LHCN-M2 (cell line): ENCODE data around the gene ALOXE3. TPM values are rescaled to one million over a fixed set of nuclear protein-coding genes. Genes with fewer than 3 reads are reported as not detected.
"Not testable (repeated sequence)": the region's sequence is repeated elsewhere in the genome, so short reads cannot be mapped to it uniquely, and the experiment has no call there.

Experiments
- DNase-seq: peaks from one replicate; pipeline ENCODE4 v3.0.0-alpha.2; 2012; ENCODE audit warnings: low read depth
- total RNA-seq: library from RNA; depleted of rRNA; stranded (reverse); fragments of >200 nt; gene quantifications from 2 replicates; pipeline ENCODE4 v1.2.3, GENCODE V29; 2014

ALOXE3 gene
- total RNA-seq, 1 experiment from 2014 or later = not detected

DNA sequence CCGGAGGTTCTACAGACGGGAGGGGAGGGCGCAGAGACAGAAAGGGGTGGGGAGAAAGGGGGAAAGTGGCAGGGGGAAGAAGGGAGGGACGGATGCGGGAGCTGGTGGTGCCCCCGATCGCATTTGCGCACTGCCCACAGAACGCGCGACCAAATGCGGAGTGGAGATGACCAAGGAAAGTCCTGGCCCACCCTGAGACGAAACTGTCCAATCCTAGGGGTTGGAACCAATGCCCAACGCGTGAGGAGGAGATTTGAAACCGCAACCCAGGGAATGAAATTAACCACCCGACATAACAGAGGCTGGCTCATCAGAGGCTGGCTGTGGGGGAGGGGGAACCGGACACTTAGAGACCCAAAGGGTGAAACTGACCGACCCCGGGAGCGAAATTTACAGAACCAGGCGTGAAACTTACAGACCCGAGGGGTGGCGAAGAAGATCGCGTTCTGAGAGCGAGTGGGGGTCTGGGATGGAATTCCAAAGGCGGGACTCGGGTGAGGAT lies 4.2 kb upstream of the ALOXE3 start:
- peak; percentile 45 for DNase-seq

DNA sequence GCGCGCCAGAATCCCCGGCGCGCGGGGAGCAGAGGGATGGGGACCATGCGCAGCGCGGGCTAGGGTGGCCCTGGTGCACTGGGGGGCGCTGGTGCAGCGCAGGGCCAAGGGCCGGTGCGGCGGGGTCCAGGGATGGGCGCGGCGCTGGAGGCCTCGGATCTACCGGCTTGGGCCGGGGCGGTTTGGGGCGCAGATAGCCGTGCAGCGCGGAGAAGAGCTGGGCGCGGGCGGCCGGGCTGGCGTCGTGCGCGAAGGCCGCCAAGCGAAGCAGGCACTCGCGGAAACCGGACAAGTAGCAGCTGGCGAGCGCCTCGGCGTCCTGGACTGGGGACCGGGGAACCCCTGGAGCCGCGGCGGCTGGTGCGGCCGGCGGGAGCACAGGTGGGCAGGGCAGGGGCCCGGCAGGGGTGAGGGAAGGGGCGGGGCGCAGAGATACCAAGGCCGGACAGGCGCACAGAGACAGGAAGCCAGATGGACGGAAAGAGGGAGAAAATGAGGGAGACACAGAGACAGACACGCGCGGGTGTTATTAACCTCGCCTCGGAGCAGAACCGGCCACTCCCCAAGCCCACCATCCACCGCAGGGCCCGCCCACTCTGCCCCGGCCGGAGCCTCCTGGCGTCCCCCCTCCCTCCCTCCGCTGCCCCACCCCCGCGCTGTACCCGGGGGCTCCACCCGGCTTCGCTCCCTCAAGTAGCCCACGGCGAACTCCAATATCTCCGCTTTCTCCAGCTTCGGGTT lies 3.5 kb upstream of the ALOXE3 start:
- peak; percentile 68 for DNase-seq

DNA sequence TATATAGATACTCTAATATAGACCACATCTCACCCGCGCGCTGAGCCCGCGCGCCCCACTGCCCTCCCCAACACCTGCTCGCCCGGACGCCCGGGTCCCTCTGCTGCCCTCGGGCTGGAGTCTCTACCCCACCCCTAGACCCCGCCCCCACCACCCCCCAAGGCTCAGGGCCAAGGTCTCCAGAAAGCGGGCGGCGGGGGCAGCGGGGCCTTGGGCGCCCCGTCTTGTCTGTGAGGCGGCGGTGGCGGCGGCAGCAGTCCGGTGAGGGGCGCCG lies 3.0 kb upstream of the ALOXE3 start:
- DNase-seq = no peak

DNA sequence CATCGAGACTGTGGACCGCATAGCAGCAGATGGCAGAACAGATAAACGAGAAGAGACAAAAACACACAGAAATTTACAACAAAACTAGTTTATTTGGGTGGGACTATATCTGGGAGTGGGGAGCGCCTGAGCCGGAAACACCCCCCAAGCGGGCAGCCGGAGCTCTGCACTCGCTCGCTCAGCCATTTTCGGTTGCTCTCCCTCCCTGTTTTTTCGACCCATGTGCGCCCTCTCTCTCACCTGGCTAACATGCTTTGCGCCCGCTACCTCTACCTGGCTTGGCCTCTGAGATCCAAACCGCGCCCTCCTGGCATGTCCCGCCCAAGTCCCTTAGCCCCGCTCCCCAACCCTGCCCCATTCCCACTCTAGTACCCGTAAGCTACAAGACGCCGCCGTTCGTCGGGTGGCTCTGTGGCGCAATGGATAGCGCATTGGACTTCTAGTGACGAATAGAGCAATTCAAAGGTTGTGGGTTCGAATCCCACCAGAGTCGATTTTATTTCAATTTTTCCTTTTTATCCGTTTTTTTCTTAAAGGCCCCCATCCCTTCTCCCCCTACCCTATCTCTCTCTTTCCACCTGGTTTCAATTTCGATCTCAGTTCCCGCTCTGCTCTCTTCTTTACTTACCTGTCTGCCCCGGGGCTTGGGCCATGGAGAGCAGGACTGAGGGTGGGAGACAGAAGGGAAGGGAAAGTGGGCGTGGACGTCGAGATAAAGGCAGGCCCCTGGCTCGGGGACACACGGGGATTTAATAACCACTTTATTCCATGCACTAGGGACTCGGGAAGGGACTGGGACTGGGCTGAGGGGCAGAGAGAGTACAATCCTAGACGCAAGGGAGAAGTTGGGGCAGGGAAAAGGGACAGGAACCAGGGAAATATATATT lies 2.4 kb upstream of the ALOXE3 start:
- DNase-seq = peak; percentile 76

DNA sequence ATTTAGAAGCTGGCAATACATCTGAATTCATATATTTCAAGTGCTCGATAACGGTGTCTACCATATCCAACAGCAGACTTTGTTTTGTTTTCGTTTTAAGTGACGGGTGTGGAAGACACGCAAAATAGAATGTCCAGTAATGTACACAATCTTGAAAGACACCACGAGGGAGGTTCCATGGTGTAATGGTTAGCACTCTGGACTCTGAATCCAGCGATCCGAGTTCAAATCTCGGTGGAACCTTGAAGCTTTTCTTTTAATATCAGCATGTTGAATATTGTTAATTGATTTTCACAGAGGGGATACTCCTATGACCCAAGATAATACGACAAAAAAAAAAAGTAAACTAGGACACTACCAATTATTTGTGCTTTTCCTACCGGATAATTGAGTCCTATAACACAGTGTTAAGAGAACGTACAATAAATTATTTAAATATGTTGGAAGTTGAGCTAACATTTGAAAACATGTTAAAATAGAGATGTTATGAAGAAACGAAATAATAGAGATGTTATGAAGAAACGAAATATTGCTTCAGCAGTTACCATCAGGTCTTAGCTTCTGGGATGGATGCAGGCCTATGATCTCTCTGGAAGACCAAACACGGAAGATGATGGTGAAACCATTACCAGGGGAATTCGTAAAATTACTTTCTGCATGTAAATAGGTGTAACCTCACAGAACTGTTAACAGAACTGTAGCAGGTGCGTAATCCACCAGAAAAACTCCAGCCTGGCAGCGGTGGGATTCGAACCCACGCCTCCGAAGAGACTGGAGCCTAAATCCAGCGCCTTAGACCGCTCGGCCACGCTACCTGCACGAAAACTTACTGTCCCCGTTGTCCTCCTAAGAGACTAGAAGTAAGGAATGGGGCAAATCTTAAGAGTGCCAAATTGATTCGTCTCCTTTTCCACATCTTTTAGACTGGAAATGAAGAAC lies 1.5 kb upstream of the ALOXE3 start:
- peak; percentile 92 for DNase-seq

DNA sequence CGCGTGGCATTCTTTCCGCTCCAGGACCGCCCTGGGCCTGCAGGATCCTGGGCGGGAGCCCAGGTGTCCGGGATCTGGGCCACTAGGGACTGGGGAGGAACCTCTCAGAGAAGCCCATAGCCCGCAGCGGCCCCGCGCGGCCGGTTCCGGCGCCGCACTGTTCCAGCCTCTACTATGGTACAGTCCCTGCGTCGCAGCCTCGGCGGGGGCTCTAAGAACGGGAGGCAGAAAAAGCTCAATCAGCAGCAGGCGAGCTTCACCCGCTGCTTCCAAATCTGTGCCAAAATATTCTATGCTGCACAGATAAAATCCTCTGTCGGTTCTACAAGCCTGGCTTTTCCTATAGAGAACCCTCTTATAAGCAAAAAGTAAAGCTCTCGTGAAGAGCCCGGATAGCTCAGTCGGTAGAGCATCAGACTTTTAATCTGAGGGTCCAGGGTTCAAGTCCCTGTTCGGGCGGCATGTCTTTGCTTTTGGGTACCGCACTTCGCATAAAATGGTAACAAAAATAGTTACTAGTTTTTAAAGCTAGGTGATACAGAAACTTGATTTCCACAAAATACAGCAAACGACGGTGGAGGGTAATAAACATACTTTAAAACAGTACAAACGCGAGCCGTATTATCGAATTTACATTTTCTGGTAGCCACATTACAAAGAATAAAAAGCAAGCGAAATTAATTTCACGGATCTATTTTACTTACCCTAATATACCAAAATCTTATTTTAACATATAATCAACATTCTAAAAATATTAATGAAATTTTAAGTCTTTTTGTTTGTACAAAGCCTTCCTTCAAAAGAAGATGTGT lies 661 bp upstream of the ALOXE3 start:
- peak; percentile 81 for DNase-seq

DNA sequence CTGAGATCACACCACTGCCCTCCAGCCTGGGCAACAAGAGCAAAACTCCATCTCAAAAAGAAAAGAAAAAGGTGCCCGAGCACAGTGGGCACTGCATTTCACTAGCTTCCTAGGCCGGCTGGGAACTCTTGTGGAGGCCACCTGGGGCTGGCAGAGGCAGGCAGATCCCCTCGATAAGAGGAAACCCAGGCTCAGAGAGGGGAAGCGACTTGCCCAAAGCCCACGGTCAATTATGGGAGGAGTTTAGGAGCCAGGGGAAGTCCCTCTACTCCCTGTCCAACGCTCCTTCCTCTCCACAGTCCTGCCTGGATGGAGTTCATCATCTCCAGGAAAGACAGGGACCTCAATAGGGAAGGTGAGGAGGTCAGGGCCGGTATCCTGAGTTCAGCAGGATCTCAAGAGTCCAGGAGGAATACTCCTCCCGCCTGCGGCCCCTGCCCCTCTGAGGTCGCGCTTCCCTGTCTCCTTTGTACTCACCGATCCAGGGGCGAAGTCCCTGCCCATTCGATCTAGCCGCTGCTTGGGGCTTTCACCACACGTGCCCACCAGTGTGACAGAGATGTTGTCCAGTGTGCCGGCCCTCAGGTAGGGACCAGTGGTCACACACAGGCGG lies 841 bp downstream of the ALOXE3 start:
- no peak for DNase-seq

DNA sequence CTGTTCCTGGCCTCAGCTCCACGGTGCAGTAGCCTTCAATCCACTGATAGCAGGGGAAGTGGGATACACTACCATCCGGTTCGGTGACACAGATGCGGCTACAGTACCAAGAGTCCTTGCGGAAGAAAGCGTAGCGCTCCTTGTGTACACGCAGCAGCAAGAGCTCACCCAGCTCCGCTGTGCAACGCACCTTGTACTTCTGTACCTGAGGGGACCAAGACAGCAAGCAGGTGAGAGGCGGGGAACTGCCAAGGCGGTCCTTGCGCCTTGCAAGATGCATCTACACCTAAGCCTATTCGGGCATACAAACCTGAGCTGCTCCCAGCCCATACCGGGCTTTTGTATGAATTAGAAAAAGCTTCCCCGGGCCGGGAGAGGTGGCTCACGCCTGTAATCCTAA lies 1.5 kb downstream of the ALOXE3 start:
- DNase-seq = no peak

DNA sequence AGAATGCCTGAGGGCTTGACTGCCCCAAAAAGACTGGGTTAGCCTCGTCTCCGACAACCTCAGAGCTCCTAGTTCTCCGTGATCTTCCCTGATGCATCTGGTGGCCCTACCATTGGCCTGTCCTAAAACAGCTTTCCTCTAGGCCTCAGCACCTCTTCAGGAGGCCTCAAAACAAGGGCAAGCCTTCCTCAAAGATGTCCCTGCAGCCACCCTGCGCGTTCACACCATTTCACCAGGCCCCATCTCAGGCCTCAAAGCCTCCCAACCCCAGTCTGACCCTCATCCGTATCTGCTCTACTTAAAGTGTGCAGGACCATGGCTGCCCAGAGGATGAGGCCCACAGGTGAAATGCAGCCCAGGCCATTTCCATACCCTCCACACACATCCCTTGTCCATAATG lies 7.4 kb downstream of the ALOXE3 start:
- no peak for DNase-seq

DNA sequence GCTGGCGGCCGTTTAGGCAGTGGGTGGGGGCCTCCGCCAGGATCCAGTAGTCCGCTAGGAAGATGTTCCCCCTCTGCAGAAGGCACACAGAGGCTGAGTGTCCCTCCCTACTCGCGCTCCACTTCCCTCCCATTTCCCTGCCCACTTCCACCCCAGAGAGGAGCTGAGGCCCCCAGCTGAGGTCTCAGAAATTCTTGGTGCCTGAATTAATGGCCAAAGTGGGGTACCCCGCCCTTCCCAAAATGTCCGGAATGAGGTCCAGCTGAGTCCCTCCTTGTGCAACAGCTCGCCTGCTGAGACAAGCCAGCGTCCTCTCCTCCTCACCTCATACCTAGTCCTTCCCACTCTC lies 7.9 kb downstream of the ALOXE3 start:
- no peak for DNase-seq

DNA sequence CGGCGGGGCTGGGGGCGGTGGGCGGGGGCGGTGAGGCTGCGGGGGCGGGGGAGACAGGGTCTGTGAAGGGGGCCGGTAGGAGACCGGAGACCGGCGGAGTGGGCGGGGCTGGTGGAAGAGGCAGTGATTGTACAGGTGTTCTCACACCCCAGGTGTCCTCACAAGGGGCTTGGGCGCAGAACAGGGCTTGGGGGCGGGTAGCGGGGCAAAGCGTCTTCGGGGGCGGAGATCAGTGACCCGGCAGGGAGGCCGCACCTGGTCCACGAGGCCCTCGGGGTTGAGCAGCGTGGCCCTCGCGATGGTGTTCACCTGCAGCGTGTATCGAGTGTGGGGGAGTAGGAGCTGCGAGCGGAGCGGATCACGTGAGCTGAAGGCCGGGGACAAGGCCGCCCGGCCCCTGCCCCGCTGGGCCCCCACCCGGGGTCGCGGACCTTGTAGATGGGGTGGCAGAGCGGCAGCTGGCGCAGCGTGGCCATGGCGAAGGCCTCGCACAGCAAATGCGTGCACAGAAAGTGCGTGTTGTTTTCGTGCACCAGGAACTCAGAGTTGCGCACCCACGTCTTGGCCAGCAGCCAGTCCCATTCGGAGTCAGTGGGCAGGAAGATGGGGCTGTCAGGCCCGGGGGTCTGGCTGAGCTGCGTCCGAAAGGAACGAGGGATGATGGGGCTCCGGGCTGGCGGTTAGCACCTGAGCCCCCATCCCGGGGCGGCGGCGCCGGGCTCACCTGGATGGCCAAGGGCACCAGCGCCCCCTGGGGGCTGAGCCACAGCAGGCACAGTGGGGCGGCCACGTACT lies 8.5 kb downstream of the ALOXE3 start:
- no peak for DNase-seq

DNA sequence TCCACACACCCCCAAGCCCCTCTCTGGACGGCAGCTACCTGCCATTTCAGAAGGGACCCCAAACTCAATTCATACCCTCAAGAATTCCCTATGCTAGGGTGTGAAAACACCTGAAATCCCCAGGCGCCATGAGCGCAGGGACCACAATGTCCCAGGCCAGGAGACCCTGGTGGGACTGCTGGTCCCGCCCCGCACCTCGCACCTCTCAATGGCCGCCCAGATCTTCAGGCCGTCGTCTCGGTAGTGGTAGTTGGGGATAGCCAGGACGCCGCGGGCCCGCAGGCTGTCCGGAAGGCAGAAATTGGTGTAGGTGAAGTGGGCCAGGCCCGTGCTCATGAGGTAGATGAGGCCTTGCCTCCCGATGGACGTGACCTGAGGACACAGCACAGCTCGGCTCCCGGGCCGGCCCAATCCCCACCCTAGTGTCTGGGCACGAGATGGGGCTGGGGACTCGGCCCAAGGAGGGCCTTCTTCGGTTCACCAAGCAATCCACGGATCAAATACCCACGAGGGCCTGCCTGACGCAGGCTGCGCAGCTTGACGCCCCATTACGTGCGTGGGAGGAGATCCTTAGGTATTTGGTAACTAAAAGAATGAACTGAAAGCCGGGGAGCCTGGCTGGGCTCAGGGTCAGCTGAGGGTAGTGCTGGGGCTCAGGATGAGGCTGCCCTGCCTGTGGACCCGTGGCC lies 9.2 kb downstream of the ALOXE3 start:
- DNase-seq = no peak

DNA sequence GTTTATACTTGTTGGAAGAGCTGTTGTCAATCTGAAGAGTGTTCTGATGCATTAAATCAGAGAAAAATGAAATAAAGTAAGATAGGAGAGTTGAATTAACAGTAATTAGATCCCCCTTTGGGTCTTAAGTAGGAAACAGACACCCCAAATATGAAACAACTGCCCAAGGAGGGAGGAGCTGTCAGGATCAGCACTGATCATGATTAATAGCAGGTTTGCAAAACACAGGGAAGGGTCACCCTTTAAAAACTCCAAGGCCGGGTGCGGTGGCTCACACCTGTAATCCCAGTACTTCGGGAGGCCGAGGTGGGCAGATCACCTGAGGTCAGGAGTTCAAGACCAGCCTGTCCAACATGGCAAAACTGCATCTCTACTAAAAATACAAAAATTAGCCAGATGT lies 11.3 kb downstream of the ALOXE3 start:
- not testable (repeated sequence) for DNase-seq

DNA sequence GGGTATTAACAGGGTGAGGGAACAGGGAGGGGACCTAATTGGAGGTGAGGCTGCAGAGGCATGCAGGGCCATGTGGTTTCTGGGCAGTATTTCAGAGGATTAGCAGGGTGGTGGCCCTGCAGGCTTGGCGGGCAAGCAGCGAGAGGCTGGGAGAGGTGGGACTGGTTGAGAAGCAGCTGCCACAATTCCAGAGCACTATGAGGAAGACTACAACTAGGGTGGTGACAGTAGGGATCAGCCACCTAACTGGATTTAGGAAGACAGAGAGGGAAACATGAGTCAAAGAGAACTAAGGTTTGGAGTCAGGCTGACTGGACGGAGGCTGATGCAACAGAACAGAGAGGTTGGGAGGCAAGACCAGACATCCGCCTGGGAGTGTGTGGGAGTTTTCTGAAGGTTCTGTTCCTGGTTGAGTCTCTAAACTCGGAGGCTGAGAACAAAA lies 12.3 kb downstream of the ALOXE3 start:
- DNase-seq = no peak

DNA sequence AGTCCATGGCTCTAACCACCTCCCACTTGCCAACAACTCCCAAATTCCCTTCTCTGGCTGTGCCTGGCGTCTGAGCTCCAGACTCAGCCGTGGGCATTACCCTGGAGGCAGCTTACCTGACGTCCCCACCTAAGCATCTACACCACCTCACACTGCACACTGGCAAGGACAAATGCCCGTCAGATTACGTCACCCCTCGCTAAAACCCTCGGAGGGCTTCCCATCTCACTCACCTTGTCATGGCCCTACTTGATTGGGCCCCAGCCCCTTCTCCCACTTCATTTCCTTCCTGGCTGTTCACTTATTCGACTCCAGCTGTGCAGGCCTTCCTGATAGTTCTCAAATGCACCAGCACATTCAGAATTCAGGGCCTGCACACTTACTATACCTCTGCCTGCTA lies 13.4 kb downstream of the ALOXE3 start:
- DNase-seq = no peak

DNA sequence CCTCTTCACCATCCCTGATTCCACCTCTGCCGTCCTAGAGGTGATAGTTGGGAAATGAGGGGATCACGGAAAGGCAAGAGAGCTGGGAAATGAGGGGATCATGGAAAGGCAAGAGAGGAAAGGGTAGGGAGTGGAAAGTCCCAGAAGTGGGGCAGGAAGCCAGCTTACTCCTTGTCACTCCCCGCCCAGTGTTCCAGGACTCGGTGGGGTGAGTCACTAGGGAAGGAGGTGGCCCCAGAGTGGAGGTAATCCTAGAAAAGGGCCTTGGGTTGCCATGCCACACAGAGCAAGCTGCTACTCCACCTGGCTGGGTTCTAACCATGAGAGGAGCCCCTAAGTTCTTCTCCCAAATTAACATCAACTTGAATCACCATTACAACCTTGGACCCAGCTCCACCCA lies 14.8 kb downstream of the ALOXE3 start:
- no peak for DNase-seq

DNA sequence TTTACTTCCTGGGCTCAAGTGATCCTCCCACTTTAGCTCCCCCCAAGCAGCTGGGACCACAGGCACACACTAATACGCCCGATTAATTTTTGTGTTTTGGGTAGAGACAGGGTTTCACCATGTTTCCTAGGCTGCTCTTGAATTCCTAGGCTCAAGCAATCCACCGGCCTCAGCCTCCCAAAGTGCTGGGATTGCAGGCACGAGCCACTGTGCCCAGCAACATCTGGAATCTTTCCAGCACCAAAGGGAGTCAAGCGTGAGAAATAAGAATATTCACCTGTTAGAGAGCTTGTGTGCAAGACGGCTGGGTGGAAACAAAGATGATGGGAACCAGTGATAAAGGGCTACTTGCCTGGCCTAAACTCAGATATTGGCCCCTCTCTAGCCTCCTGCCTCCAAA lies 16.6 kb downstream of the ALOXE3 start:
- no peak for DNase-seq

DNA sequence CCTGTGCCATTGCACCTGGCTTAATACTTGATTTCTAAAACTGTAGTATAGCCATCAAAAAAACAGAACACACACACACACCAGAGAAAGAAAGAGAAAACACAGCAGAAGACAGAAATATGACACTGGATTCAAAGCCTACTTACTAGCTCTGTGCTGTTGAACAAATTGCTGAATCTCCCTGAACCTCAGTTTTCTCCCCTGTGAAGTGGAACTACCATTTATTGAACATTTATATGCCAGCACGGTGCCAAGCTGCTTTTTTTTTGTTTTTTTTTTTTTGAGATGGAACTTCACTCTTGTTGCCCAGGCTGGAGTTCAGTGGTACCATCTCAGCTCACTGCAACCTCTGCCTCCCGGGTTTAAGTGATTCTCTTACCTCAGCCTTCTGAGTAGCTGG lies 17.6 kb downstream of the ALOXE3 start:
- DNase-seq = no peak

DNA sequence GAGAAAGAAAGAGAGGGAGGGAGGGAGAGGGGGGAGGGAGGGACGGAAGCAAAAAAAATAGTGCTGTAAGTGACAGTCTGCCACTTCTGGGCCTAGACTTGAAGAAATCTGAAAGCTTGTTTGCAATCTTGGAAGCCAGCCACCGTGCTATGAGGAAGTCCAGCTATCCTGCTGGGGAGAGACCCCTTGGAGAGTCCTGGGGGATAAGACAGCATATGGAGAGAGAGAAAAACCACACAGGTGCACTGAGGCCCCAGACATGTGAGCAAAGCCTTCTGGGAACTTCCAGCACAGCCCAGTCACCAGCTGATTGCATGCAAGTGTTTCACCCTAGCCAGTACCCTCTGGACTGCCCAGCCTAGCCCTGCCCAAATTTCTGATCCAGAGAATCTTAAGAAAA lies 18.2 kb downstream of the ALOXE3 start:
- DNase-seq = no peak
